ENCODE results near the gene VPS25.
"Not testable (repeated sequence)": the region's sequence is repeated elsewhere in the genome, so short reads cannot be mapped to it uniquely, and the experiment has no call there.

VPS25 gene

GRCh38 chr17:42750739-42751344 is 22.4 kb upstream of the VPS25 start:
- Histone ChIP-seq H3K36me3 (ENCODE audit: insufficient read depth, low read depth, low read length) (no peaks in the 10 kb centered on the region), H3K9ac (ENCODE audit: low read depth, low read length) (no peak overlapping the region), H3K4me3 (ENCODE audit: low read length) (no peak overlapping the region), H3K27ac (ENCODE audit: low read length) (no peak overlapping the region), H3K4me1 (ENCODE audit: insufficient read depth, low read length) (peaks cover 9% of the 10 kb centered on the region), H3K27me3 (ENCODE audit: insufficient read depth, low read length) (peaks cover 16% of the 10 kb centered on the region), H3K9me3 (ENCODE audit: insufficient read depth, low read depth, low read length) (no peaks in the 10 kb centered on the region)

- H3K4me1 ChIP-seq (ENCODE audit: insufficient read depth, low read length), result peaks cover 9% of the 10 kb centered on the region
- H3K4me3 ChIP-seq (ENCODE audit: low read length), result no peak overlapping the region
- H3K36me3 ChIP-seq (ENCODE audit: insufficient read depth, low read depth, low read length), result no peaks in the 10 kb centered on the region
- H3K9me3 ChIP-seq (ENCODE audit: insufficient read depth, low read depth, low read length), result no peaks in the 10 kb centered on the region
- no peak overlapping the region for H3K9ac ChIP-seq (ENCODE audit: low read depth, low read length)
- H3K27me3 ChIP-seq (ENCODE audit: insufficient read depth, low read length), result peaks cover 9% of the 10 kb centered on the region
- H3K27ac ChIP-seq (ENCODE audit: low read length), result no peak overlapping the region
Measured at GRCh38 chr17:42751628-42752027, 21.6 kb upstream of the VPS25 start.

DNA sequence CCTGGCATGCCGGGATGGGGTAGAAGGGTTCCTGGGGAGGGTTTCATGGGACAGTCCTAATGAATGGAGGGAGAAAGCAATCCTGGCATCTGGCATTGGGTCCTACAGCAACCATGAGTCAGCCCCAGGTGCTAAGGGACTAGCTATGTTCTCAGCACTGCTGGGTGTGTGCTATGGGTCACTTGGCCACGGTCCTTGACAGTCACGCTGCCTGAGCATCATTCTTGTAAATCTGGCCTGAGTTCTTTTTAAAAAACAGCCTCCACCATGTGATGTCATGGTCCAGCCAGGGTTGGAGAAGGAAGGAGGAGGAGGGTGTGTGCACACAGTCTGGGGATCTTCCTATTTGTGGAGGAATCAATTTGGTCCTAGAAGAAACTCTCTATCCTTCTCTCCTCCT is 18.5 kb upstream of the VPS25 start:
- Histone ChIP-seq H3K9ac (ENCODE audit: low read depth, low read length) (no peak overlapping the region), H3K27me3 (ENCODE audit: insufficient read depth, low read length) (peaks cover 18% of the 10 kb centered on the region), H3K9me3 (ENCODE audit: insufficient read depth, low read depth, low read length) (no peaks in the 10 kb centered on the region), H3K27ac (ENCODE audit: low read length) (no peak overlapping the region), H3K36me3 (ENCODE audit: insufficient read depth, low read depth, low read length) (no peaks in the 10 kb centered on the region), H3K4me3 (ENCODE audit: low read length) (no peak overlapping the region), H3K4me1 (ENCODE audit: insufficient read depth, low read length) (no peaks in the 10 kb centered on the region)

- Histone ChIP-seq H3K27ac (ENCODE audit: low read length) (no peak overlapping the region), H3K9ac (ENCODE audit: low read depth, low read length) (peak overlapping the region; percentile 53; the same call in 1 of the 2 replicates), H3K4me1 (ENCODE audit: insufficient read depth, low read length) (peaks cover 8% of the 10 kb centered on the region; the same call in 1 of the 2 replicates), H3K9me3 (ENCODE audit: insufficient read depth, low read depth, low read length) (no peaks in the 10 kb centered on the region), H3K36me3 (ENCODE audit: insufficient read depth, low read depth, low read length) (no peaks in the 10 kb centered on the region), H3K4me3 (ENCODE audit: low read length) (peak overlapping the region; percentile 65), H3K27me3 (ENCODE audit: insufficient read depth, low read length) (peaks cover 49% of the 10 kb centered on the region)
Measured at GRCh38 chr17:42759982-42760651, 13.1 kb upstream of the VPS25 start.

DNA sequence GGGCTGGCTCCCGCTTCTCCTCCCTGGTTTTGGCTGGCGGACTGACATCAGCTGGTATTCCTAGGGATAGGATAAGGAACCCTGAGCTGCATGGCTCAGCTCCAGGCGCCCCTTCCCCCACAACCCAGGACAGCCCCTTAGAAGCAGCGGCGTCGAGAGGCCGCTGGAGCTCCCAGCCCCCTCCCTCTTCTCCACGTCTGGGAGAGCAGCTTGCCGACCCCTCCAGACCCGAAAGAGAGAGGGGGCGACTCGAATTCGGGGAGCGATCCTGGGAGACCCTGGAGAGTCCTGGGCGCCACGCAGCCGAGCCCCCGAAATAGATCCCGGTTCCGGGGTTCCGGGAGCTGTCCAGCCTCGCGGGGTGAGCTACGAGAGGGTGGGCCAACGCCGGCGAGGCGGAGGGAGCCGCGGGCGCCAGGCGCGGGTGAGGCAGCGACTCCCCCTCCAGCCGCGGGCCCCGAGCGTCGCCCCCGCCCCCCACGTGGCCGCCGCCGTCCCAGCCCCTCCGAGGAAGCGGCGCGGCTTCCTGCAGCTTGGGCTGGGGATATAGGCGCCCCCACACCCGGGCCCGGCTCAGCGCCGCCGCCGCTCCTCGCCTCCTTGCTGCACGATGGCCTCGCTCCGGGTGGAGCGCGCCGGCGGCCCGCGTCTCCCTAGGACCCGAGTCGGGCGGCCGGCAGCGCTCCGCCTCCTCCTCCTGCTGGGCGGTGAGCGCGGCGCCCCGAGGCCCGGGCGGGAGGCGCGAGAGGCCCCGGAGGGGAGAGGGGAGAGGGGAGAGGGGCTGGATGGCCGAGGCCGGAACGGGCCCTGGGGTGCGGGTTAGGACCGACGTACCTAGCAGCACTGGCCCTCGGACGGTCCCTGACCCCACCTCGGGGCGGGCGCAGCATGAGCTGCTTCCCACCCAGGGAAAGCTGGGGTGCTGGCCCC is 12.3 kb upstream of the VPS25 start, which contains the start of gene RAMP2:
TSS of gene RAMP2 (plus strand) at position 576 of the 930 bp plus-strand sequence. CDS start at position 611, 35 bp downstream.
- H3K27ac ChIP-seq (ENCODE audit: low read length), result no peak within 1 kb of the TSS
- H3K4me1 ChIP-seq (ENCODE audit: insufficient read depth, low read length), result peaks cover 8% of the 10 kb centered on the region; the same call in 1 of the 2 replicates
- H3K4me3 ChIP-seq (ENCODE audit: low read length), result peak within 1 kb of the TSS; percentile 65
- H3K27me3 ChIP-seq (ENCODE audit: insufficient read depth, low read length), result peaks cover 49% of the 10 kb centered on the region
- H3K36me3 ChIP-seq (ENCODE audit: insufficient read depth, low read depth, low read length), result no peaks in the 10 kb centered on the region
- H3K9ac ChIP-seq (ENCODE audit: low read depth, low read length), result peak within 1 kb of the TSS; percentile 53; the same call in 1 of the 2 replicates
- no peaks in the 10 kb centered on the region for H3K9me3 ChIP-seq (ENCODE audit: insufficient read depth, low read depth, low read length)

- H3K4me3 ChIP-seq (ENCODE audit: low read length), result peak overlapping the region; percentile 65; the same call in 1 of the 2 replicates
- H3K9me3 ChIP-seq (ENCODE audit: insufficient read depth, low read depth, low read length), result no peaks in the 10 kb centered on the region
Measured at GRCh38 chr17:42761638-42762037, 11.6 kb upstream of the VPS25 start.

GRCh38 chr17:42766124-42766523 is 7.1 kb upstream of the VPS25 start:
- Histone ChIP-seq H3K27ac (ENCODE audit: low read length) (no peak overlapping the region), H3K4me3 (ENCODE audit: low read length) (no peak overlapping the region), H3K27me3 (ENCODE audit: insufficient read depth, low read length) (peaks cover 17% of the 10 kb centered on the region), H3K9ac (ENCODE audit: low read depth, low read length) (no peak overlapping the region), H3K36me3 (ENCODE audit: insufficient read depth, low read depth, low read length) (no peaks in the 10 kb centered on the region), H3K9me3 (ENCODE audit: insufficient read depth, low read depth, low read length) (no peaks in the 10 kb centered on the region), H3K4me1 (ENCODE audit: insufficient read depth, low read length) (peaks cover 3% of the 10 kb centered on the region; the same call in 1 of the 2 replicates)

More at GRCh38 chr17:42761638-42762037, 11.6 kb upstream of the VPS25 start:
- Histone ChIP-seq H3K27me3 (ENCODE audit: insufficient read depth, low read length) (peaks cover 49% of the 10 kb centered on the region), H3K36me3 (ENCODE audit: insufficient read depth, low read depth, low read length) (no peaks in the 10 kb centered on the region), H3K9ac (ENCODE audit: low read depth, low read length) (no peak overlapping the region), H3K4me1 (ENCODE audit: insufficient read depth, low read length) (peaks cover 8% of the 10 kb centered on the region; the same call in 1 of the 2 replicates), H3K27ac (ENCODE audit: low read length) (no peak overlapping the region)

DNA sequence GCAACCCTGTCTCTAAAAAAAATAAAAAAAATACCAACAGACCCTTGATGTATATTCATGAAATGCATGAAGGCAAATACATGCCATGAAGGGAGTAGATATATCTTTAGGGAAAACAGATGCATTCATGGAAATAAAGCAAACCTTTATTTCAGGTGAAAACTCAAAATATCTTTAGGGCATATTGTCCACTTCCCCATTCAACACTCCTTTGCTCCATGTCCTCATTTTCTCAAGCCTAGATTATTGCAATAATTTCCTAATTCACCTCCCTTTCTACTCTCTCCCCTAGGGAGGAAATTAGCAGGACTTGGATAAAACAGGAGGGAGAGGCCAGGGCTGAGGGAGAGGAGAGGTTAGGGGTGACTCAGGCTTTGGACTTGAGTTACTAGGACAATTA is 5.7 kb upstream of the VPS25 start:
- Histone ChIP-seq H3K4me1 (ENCODE audit: insufficient read depth, low read length) (peaks cover 3% of the 10 kb centered on the region; the same call in 1 of the 2 replicates), H3K9ac (ENCODE audit: low read depth, low read length) (no peak overlapping the region), H3K36me3 (ENCODE audit: insufficient read depth, low read depth, low read length) (no peaks in the 10 kb centered on the region), H3K4me3 (ENCODE audit: low read length) (no peak overlapping the region), H3K9me3 (ENCODE audit: insufficient read depth, low read depth, low read length) (no peaks in the 10 kb centered on the region), H3K27ac (ENCODE audit: low read length) (no peak overlapping the region), H3K27me3 (ENCODE audit: insufficient read depth, low read length) (peaks cover 3% of the 10 kb centered on the region)

DNA sequence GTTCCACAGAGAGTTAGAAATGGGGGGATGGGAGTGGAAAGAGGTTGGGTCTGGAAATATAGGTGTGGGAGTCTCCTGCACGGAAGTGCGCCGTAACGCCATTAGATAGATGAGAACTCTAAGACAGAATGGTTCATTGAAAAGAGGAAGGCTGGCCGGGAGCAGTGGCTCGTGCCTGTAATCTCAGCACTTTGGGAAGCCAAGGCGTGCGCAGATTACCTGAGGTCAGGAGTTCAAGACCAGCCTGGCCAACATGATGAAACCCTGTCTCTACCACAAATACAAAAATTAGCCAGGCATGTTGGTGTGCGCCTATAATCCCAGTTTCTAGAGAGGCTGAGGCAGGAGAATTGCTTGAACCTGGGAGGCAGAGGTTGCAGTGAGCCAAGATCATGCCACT is 5.2 kb upstream of the VPS25 start:
- H3K27me3 ChIP-seq (ENCODE audit: insufficient read depth, low read length); H3K36me3 ChIP-seq (ENCODE audit: insufficient read depth, low read depth, low read length); H3K27ac ChIP-seq (ENCODE audit: low read length); H3K9me3 ChIP-seq (ENCODE audit: insufficient read depth, low read depth, low read length); H3K4me1 ChIP-seq (ENCODE audit: insufficient read depth, low read length); H3K4me3 ChIP-seq (ENCODE audit: low read length); H3K9ac ChIP-seq (ENCODE audit: low read depth, low read length): not testable (repeated sequence)

- not testable (repeated sequence) for H3K4me3 ChIP-seq (ENCODE audit: low read length); H3K9ac ChIP-seq (ENCODE audit: low read depth, low read length); H3K36me3 ChIP-seq (ENCODE audit: insufficient read depth, low read depth, low read length); H3K4me1 ChIP-seq (ENCODE audit: insufficient read depth, low read length); H3K9me3 ChIP-seq (ENCODE audit: insufficient read depth, low read depth, low read length); H3K27me3 ChIP-seq (ENCODE audit: insufficient read depth, low read length); H3K27ac ChIP-seq (ENCODE audit: low read length)
Measured at GRCh38 chr17:42769964-42770363, 3.3 kb upstream of the VPS25 start.

DNA sequence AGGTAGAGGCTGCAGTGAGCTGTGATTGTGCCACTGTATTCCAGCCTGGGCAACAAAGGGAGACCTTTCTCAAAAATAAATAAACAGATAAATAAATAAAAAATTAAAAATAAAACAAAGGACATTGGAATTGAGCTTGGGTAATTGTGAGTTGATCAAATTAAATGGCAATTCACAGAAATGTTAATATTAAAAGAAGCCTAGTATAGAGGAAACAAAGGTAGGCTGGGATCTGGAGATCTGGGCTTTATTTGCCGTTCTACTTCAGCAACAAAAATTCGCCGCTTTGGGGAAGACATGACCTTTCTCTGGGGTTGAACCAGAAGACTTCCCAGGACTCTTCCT is 332 bp upstream of the VPS25 start:
- Histone ChIP-seq H3K4me3 (ENCODE audit: low read length) (peak overlapping the region; percentile 92), H3K4me1 (ENCODE audit: insufficient read depth, low read length) (no peaks in the 10 kb centered on the region), H3K36me3 (ENCODE audit: insufficient read depth, low read depth, low read length) (peaks cover 23% of the 10 kb centered on the region), H3K9ac (ENCODE audit: low read depth, low read length) (peak overlapping the region; percentile 94; the same call in 1 of the 2 replicates), H3K27me3 (ENCODE audit: insufficient read depth, low read length) (no peaks in the 10 kb centered on the region), H3K27ac (ENCODE audit: low read length) (no peak overlapping the region), H3K9me3 (ENCODE audit: insufficient read depth, low read depth, low read length) (no peaks in the 10 kb centered on the region)

Measured in iPS-20b (cell line).